Stimulated activated CD4-positive, alpha-beta T cell treated with anti-CD3 and anti-CD28 coated beads, TNF-alpha, amount 100 ng/mL, for 1 hour (primary cell): Measurements from ENCODE around the gene UBQLNL.

Source experiments
- DNase-seq, 3 donors: peaks; one replicate each; pipeline ENCODE4 v3.0.0-alpha.2; 2020; ENCODE audit warnings: low read depth in 3 of 3, low spot score in 1 of 3

Gene UBQLNL, protein sequence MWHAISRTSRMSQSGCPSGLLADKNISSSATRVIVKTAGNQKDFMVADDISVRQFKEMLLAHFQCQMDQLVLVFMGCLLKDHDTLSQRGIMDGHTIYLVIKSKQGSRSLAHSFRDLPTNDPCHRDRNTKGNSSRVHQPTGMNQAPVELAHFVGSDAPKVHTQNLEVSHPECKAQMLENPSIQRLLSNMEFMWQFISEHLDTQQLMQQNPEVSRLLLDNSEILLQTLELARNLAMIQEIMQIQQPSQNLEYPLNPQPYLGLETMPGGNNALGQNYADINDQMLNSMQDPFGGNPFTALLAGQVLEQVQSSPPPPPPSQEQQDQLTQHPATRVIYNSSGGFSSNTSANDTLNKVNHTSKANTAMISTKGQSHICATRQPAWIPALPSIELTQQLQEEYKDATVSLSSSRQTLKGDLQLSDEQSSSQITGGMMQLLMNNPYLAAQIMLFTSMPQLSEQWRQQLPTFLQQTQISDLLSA

DNA sequence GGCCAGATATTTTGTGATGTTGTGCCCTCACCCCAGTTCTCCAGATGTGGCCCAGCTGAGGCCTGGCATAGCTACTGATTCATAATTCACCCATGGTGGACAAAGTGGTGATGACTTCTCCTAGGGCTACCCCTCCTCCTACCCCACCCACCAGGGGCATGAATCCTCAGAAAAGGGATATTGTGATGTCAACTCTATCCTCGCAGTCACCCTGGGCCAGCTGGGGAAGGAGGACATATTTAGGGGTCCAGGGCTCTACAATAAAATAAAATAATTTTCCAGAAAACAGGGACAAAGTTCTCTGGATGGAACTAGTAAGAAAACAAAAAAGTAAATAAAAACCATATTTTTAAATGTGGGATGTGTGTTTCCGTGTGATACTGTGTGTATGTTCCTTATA lies at the start of gene UBQLNL:
Gene UBQLNL, minus strand, starts transcription at position 101 of the 400 bp plus-strand sequence. CDS start 258 bp downstream, outside the sequence.
- no peak for DNase-seq

DNA sequence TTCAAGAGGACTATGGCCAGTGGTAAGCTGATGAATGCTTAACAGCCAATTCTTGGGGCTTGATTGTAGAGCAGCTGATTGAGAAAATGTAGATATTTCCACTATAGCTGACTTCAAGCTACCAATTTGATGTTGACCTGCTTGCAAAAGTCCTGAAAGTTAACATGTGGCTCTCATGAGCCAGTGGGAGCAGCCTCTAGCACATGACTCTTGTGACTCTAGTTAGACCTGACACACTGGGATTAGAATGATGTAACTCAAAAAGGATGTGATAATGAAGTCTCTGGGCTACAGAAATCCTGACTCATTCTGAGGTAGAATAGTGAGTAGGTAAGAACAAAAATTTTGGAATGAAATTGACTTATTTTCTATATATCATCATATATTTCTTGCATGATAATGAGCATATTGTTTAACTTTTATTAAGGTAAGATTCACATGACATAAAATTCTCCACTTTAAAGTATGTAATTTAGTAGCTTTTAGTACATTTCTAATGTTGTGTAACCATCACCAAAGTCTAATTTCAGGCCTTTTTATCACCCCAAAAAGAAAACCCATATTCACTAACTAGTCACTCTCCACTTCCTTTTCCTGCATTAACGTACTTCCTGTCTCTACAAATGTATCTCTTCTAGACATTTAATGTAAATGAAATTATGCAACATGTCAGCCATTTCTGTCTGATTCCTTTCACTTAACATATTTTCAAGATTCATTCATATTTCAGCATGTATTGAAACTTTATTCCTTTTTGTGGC lies 47.9 kb upstream of the UBQLNL start:
- DNase-seq, result no peak

- no peak for DNase-seq
These were observed 41.3 kb upstream of the UBQLNL start for GRCh38 chr11:5557751-5558150.

DNA sequence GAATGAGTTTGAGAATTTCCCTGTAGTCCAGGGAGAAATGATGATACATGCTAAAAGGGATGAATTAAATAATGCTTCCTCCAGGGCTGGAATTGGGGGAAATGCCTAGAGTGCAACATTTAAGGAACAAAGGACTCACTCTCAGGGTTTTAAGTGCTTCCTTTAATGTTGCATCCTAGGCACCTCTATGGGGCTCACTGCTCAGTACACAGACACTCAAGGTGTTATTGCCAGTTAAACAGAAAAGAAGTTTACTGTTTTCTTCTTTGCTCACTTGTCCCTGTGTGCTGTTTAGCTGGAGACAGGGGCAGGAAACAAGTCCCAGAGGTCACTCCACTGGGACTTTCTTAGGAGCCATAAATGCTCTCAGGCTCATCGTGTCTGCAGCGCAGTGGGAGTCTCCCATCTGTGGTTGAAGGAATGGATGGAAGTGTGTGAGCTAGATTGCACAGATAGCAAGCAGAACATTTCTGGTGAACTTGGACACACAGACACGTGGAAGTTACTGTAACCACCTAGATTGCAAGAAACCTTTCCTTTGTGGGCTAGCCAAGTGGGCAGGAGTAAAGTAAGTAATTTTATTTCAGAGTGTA lies 40.2 kb upstream of the UBQLNL start:
- no peak for DNase-seq

- DNase-seq, result no peak
These were observed 36.8 kb upstream of the UBQLNL start for GRCh38 chr11:5553343-5553742.

DNA sequence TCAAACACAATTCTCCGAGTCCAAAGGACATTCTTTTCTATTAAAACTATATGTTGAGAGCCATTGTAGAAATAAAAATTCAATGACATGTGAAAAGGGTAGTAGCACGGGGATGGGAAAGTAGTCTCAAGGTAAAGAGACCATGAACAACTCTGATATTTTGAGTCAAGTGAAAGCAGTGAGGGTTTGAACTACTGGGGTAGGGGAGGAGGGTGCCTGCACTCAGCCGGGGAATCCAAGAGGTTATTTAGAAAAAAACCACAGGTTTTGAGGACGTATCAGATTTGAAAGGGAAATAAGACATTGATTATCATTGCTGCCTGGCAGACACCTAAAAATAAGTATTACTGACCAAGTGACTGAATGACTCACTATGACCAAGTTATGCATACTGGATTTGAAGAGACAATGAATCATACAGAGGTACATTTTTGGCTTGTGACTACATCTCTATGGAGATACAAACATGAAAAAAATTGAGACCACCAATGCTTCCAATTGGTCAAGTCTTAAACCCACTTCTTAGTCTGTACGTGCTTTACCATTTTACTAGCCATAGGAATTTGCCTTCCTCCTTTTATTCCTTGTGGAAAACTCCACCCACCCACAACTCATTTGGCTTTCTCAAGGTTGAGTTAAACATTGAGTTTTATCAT lies 34.1 kb upstream of the UBQLNL start:
- no peak for DNase-seq

- DNase-seq, result no peak
These were observed 31.9 kb upstream of the UBQLNL start, which contains the start of gene OR52H1 for GRCh38 chr11:5548440-5548839. TSS of gene OR52H1 (minus strand) at chr11:5548540. CDS start at chr11:5545505, 3,035 bp downstream.

DNA sequence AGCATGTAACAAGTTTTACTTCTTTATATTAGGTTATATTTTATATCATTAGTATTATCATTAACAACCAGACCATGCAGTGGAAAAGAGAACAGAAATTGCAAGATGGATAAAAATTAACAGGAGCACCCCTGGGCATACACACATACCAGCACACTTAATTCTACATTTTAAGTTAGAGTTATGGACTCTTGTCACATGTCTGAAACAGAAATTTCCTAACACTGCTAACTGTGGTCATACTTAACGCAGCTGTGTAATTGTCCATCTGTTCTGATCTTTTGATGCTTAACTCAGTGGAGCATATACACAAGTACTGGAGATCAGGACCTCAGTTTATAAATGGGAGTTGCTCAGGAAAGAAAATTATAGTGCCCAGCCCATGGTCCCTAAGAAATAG lies 31.5 kb upstream of the UBQLNL start:
- DNase-seq, result no peak

DNA sequence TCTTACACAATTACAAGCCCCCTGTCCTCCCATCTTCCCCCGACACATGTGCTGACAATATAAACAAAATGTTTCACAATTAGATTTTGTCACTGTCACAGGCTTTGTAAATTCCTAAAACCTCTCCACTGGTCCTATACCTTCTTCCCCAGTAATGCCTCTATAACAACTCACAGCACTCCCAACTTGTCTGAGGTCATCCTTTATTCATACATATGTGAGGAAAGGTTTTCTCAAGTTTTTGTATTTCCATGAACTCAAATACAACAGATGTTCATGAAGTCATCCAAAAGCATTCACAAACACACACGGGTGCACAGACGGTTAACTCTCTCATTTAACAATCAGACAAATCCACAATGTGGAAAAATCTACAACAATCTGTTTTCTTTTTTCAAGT lies 30.0 kb upstream of the UBQLNL start:
- DNase-seq, result no peak

GRCh38 chr11:5541427-5541826 lies 24.9 kb upstream of the UBQLNL start:
- DNase-seq, result no peak

- DNase-seq, result no peak
These were observed 20.0 kb upstream of the UBQLNL start for GRCh38 chr11:5536482-5536881.

DNA sequence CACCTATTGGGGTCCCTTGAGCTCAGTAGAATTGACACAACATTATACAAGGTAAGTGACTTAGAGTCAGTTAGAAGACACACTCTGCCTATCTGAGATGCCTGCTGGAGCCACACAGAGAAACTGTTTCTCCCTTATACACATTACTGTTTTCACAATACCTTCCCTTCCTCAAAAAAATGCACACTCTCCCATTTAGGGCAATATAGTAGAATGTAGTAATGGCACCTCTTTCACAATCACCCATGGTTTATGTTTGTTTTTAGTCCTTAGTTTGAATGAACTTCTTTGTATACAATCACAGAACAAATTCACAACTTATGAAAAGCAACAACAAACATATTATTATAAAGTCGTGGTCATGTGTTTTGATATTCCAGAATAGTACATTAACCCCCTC lies 17.5 kb upstream of the UBQLNL start:
- DNase-seq, result no peak

GRCh38 chr11:5531053-5531831 lies 14.7 kb upstream of the UBQLNL start:
- DNase-seq, result no peak

DNA sequence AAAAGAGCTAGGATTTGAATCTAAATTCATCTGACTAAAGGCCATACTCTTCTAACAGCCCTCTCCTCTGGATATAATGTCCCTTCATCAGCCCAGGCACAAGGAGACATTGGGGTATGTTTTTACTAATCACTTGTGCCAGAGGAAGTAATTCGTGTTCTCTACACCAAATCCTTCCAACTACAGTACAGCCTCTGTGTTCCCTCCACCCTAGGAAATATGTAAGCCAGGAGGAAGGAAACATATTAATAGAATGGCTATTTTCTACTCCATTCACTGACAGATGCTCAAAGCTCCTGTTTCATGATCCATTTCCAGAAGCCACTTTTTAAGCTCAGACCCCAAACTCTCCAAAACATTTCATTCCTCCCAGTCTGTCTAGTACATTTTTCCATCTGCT lies 12.0 kb upstream of the UBQLNL start:
- DNase-seq, result no peak

DNA sequence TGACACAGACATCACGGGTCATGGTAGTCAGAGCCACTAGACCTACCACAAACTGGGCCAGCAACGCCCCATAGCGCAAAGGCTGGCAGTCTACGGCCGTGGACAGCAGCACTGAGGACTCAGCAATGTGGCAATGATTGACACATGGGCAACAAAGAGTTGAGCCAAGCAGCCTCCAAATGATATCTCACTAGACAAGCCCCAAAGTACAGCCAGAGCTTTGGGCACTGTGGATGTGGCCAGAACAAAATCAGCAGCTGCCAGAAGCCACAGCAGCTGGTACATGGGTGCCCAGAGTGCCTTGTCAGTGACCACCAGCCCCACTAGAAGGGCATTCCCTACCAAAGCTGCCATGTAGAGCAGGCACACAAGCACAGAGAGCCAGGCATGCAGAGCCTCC lies 11.2 kb upstream of the UBQLNL start:
- no peak for DNase-seq

DNA sequence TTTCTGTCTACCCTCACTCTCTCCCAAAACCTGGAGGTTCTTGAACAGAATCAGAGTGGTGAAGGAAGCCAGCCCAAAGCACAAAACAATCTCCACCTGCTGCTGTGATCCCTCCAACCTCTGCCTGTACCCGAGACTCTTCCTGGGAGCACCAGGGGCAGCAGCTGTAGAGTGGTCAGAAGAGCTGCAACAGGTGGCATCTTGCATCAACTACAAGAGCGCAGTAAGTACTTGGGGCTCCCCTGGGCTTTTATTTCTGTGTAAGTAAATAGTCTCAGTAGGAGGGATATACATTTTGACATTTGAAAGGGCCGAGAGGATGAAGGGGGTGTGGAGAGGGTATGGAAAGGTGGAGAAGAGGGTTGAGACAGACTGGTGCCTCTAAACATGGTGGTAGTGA lies 8.3 kb upstream of the UBQLNL start:
- DNase-seq, result no peak

DNA sequence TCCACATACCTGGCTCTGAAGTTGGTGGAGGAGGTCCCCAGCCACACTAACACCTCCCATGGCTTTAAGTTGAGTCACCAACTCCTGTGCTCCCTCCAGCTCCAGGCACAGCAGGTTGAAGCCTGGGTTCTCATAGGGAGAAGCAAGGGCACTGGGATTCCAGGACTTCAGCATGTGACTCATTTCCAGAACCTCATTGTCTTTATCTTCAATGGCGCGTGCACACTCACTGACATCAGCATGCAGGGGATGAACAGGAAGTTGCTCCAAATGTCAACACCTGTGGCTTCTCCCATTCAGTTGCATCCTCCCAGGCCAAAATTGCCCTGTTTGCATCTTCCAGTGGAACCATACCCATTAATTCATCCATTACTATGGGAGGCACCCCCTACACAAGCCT lies 5.8 kb upstream of the UBQLNL start:
- DNase-seq, result no peak

GRCh38 chr11:5521540-5521939 lies 5.0 kb upstream of the UBQLNL start:
- DNase-seq, result no peak

DNA sequence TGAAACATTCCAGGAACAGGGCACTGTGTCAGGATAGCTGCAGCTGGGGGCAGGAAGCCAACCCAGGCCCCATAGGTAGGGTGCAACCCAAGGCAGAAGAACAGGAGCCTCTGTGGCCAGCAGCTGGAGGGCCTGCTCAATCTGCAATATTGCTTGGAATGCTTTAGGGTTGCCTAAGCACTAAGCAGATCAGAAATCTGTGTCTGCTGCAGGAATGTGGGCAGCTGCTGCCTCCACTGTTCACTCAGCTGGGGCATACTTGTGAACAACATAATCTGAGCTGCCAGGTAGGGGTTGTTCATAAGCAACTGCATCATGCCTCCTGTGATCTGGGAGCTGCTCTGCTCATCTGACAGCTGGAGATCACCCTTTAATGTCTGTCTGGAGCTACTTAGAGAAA lies 1.7 kb downstream of the UBQLNL start:
- DNase-seq, result no peak

DNA sequence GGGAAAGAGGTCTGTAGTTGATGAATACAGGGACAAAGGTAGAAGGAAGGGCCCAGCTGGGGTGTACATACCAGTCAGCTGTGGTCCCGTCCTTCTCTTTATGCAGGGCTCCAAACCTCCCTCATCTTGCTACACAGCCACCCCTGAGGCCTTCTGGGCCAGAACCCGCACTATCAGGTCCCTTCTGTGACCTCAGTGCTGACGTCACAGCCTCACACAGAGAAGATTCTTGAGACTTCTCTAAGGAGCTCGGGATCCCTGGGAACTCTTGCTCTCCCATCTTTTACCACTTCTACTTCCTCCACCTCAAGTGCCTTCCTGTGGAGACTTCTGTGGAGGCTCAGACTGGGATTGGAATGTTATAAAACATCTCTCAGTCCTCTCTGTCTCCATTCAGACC lies 6.7 kb downstream of the UBQLNL start, which contains the start of gene UBQLN3:
Gene UBQLN3, minus strand, starts transcription at position 155 of the 400 bp plus-strand sequence. CDS start 399 bp downstream, outside the sequence.
- DNase-seq, result no peak
